GM06990 (cell line): ENCODE data around the gene ALG9.
A peak's percentile ranks its signal among the peaks of the same experiment; 100 is the strongest.
"Not testable (repeated sequence)": the region's sequence is repeated elsewhere in the genome, so short reads cannot be mapped to it uniquely, and the experiment has no call there.

Experiments used
- DNase-seq: peaks from one replicate; pipeline ENCODE4 v3.0.0-alpha.2; 2011; ENCODE audit not compliant: insufficient read length; ENCODE audit errors: extremely low read depth
- H3K27me3 ChIP-seq: replicated peaks from 2 replicates; pipeline ENCODE4 v1.6.0; 2011; ENCODE audit warnings: low read length; ENCODE audit not compliant: control insufficient read depth, insufficient read depth
- H3K36me3 ChIP-seq: 2 replicates; pipeline ENCODE4 v1.5.1; 2011; ENCODE audit warnings: low read length; ENCODE audit not compliant: control insufficient read depth, insufficient read depth
- H3K4me3 ChIP-seq: replicated peaks from 2 replicates; pipeline ENCODE4 v1.5.1; 2011; ENCODE audit warnings: low read depth, mild to moderate bottlenecking, control low read depth, low read length
- CTCF ChIP-seq: IDR thresholded peaks from 2 replicates; pipeline ENCODE4 v1.5.1; 2011; ENCODE audit warnings: low read length, control low read depth, mild to moderate bottlenecking, inconsistent platforms; ENCODE audit not compliant: insufficient read depth, poor library complexity, severe bottlenecking

Gene ALG9

DNA sequence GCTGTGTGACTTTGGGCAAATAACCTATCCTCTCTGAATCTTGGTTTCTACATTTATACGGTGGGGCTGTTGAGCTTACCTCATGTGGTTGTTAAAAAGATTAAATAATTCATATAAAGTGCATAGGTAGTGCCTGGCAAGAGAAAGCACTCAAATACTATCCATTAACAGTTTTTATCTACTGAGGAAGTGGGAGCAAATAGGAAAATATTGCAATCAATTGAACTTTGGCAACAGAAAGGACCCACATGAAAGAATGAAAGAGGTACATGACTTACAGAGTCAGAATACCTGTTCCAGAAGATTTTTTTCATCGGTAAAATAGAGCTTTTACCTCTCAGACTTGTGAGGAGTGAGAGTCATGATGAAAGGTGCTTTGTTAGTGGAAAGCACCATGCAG lies 98.8 kb downstream of the ALG9 start:
- Histone ChIP-seq H3K36me3 (no peaks in the 10 kb centered on the region), H3K4me3 (no peak overlapping the region), H3K27me3 (no peaks in the 10 kb centered on the region)
- no peak for TF ChIP-seq CTCF
- no peak for DNase-seq

- H3K36me3 ChIP-seq, DNase-seq, H3K27me3 ChIP-seq, H3K4me3 ChIP-seq: not testable (repeated sequence)
These were observed 100.2 kb downstream of the ALG9 start for GRCh38 chr11:111771205-111771604.

DNA sequence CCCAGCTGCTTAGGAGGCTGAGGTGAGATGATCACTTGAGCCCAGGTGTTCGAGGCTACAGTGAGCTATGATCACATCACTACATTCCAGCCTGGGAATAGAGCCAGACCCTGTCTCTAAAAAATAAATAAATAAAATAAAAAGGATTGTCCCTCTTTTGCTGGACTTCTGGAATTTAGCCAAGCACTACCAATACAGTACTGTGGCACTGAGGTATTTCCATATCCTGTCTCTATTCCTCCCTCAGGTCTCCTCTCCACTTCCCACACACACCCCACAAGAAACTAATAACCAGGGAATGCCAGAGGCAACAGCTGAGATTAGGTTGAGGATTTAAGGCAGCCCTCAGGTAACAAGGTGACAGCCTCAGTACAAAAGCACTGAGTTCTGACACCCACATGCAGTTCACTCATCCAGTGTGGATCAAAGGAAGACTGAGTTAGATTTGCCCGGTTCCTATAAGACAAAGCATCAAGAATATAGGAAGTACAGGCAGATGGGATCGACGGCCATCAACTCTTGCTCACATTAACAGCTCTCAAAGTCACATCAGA lies 100.7 kb downstream of the ALG9 start:
- Histone ChIP-seq H3K27me3 (no peaks in the 10 kb centered on the region), H3K36me3 (no peaks in the 10 kb centered on the region), H3K4me3 (no peak overlapping the region)
- DNase-seq, result no peak
- no peak for TF ChIP-seq CTCF

DNA sequence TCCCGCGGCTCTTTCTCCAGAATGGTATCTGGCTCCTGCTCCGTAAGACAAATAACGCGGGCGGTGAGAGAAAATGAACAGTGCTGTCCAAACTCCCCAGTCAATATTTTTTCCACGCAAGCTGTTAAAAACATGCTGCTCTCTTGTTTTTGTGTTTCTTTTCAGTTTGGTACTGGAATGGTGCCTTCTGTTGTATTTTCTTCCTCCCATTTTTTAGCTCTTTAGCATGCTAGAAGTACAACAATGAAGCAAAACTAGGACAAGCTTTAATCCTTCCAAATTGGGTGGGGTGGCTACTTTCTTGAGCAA lies 104.6 kb downstream of the ALG9 start:
- DNase-seq, result no peak

GRCh38 chr11:111765984-111766833 lies 105.2 kb downstream of the ALG9 start, which contains the start of gene PPP2R1B:
TSS of gene PPP2R1B (minus strand) at chr11:111766389. CDS start at chr11:111766361, 28 bp downstream.
- TF ChIP-seq CTCF, result no peak
- Histone ChIP-seq H3K4me3 (peak within 1 kb of the TSS; percentile 95), H3K27me3 (no peaks in the 10 kb centered on the region), H3K36me3 (no peaks in the 10 kb centered on the region; the same call in 1 of the 2 replicates)
- DNase-seq, result peak; percentile 84

More for the DNA sequence above, 104.6 kb downstream of the ALG9 start:
- no peaks in the 10 kb centered on the region for H3K27me3 ChIP-seq
- peak overlapping the region; percentile 95 for H3K4me3 ChIP-seq
- no peaks in the 10 kb centered on the region; the same call in 1 of the 2 replicates for H3K36me3 ChIP-seq
- no peak for TF ChIP-seq CTCF

DNA sequence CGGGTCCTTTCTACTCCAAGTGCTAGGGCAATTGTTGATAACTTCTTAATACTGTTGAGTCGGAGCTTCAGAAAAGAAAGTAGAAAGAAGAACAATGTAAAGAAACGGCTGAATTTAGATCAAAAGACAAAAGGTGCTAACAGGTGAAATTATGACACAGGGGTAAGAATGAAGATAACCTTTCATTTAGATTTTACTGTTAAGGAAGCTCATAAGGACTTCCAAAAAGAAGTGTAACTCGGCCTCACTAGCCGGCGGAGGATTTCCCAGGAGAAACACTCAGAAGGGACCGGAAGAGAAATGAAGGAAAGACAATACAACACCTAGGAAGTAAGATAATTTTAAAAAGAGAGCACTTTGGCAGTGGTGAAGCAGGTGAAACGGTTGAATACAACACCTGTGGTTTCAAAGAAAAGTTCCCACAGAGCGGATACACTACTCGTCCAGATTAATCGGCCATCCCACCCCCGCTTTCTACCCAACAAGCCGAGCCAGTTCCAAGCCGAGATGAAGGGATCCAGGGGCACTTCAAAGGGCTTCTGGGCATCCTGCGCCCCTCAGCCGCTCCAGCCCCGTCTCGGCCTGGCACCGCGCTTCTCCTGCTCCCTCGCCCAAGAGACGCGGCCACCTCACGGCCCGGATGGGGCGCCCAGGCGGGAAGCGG lies 105.9 kb downstream of the ALG9 start:
- H3K27me3 ChIP-seq, result no peaks in the 10 kb centered on the region
- peaks cover 3% of the 10 kb centered on the region for H3K36me3 ChIP-seq
- TF ChIP-seq CTCF, result no peak
- DNase-seq, result no peak
- H3K4me3 ChIP-seq, result peak overlapping the region; percentile 95
